ENCODE results near the gene CPLANE2.
"Not testable (repeated sequence)": the region's sequence is repeated elsewhere in the genome, so short reads cannot be mapped to it uniquely, and the experiment has no call there.

CPLANE2 gene

DNA sequence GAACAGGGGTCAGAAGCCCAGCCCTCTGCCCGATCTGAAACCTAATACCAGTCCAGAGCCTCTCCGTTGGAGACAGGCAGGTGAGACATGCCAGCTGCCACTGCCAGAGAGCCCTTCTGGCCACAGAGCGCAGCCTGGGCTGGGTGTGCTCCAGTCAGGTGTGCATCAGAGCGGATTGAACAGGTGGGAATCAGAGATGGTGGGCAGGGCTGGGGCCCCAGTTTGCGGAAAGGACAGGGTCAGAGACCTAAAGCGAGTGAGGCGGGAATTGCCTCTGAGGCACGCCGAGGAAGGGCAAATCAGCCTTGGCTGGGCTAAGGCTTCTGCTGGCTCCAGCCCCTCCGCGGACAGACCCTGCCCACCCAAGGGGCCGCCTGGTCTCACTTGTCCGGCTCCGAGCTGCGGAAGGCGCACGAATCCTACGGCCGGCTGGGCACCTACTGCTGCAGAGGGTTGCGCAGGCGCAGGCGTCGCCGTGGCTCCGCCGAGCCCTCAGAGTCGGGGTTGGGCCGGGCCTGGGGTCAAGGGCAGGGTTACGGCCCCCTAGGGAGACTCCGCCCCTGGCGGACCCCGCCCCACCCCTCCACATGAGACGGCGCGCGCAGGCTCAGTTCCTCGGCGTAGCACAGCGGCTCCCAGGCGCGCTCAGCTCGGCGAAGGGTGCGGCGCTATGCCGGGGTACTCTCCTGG lies 10.3 kb downstream of the CPLANE2 start:
- no peak for DNase-seq
- peaks cover 46% of the 10 kb centered on the region for H3K27me3 Mint-ChIP-seq
- H3K36me3 Mint-ChIP-seq (ENCODE audit: low read depth): no peaks in the 10 kb centered on the region
- H3K4me3 Mint-ChIP-seq: no peak overlapping the region
- no peak overlapping the region for H3K27ac Mint-ChIP-seq
- H3K4me1 Mint-ChIP-seq (ENCODE audit: low read depth): peaks cover 6% of the 10 kb centered on the region
- no peaks in the 10 kb centered on the region for H3K9me3 Mint-ChIP-seq

DNA sequence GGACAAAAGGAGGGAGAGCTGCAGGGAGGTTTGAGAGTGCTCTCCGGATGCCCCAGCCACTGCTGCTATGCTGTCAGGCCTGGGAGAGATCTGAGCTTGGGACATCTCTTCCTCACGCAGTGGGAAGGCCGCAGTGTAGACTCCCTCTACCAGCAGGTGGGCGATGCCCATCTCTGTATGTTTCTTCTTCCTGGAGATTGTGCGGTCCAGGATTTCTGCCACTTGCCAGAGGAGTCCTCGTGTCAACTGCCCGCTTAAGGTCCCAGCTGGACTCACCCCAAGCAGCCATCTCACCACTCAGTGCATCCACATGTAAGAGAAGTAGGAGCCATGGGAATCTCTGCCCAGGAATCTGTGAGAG lies 10.9 kb downstream of the CPLANE2 start:
- H3K4me1 Mint-ChIP-seq (ENCODE audit: low read depth): peaks cover 6% of the 10 kb centered on the region
- peaks cover 46% of the 10 kb centered on the region for H3K27me3 Mint-ChIP-seq
- no peaks in the 10 kb centered on the region for H3K36me3 Mint-ChIP-seq (ENCODE audit: low read depth)
- DNase-seq: no peak
- no peaks in the 10 kb centered on the region for H3K9me3 Mint-ChIP-seq
- H3K27ac Mint-ChIP-seq: no peak overlapping the region
- H3K4me3 Mint-ChIP-seq: no peak overlapping the region

DNA sequence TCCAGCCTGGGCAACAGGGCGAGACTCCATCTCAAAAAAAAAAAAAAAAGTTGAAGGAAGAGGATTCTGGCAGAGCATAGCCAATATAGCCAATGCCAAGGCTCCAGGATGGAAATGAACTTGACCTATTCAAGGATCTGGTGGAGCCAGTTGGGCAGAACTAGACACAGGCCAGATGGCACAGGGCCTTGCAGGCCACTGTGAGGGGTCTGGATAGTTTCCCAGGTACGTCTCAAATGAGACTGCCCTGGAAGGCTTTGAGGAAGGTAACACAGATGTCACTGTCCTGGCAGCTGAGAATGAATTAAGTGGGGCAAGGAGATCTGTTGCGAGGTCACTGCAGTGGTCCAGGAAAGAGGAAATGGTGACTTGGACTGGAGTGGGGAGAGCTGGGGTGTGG lies 12.5 kb downstream of the CPLANE2 start:
- Mint-ChIP-seq H3K36me3 (ENCODE audit: low read depth) (no peaks in the 10 kb centered on the region), H3K27ac (no peak overlapping the region)

DNA sequence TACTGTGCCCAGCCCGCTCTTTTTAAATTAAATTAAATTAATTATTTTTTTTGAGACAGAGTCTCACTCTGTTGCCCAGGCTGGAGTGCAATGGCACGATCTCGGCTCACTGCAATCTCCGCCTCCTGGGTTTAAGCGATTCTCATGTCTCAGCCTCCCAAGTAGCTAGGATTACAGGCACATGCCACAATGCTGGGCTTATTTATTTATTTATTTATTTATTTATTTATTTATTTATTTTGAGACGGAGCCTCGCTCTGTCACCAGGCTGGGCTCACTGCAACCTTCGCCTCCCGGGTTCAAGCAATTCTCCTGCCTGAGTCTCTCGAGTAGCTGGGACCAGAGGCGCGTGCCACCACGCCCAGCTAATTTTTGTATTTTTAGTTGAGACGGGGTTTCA lies 14.3 kb downstream of the CPLANE2 start:
- not testable (repeated sequence) for H3K4me1 Mint-ChIP-seq (ENCODE audit: low read depth); H3K9me3 Mint-ChIP-seq; H3K36me3 Mint-ChIP-seq (ENCODE audit: low read depth); DNase-seq; H3K27ac Mint-ChIP-seq; H3K4me3 Mint-ChIP-seq
- peaks cover 28% of the 10 kb centered on the region for H3K27me3 Mint-ChIP-seq

More for the DNA sequence above, 12.5 kb downstream of the CPLANE2 start:
- H3K9me3 Mint-ChIP-seq: no peaks in the 10 kb centered on the region
- no peak overlapping the region for H3K4me3 Mint-ChIP-seq
- H3K4me1 Mint-ChIP-seq (ENCODE audit: low read depth): peaks cover 8% of the 10 kb centered on the region
- no peak for DNase-seq
- H3K27me3 Mint-ChIP-seq: peaks cover 43% of the 10 kb centered on the region

DNA sequence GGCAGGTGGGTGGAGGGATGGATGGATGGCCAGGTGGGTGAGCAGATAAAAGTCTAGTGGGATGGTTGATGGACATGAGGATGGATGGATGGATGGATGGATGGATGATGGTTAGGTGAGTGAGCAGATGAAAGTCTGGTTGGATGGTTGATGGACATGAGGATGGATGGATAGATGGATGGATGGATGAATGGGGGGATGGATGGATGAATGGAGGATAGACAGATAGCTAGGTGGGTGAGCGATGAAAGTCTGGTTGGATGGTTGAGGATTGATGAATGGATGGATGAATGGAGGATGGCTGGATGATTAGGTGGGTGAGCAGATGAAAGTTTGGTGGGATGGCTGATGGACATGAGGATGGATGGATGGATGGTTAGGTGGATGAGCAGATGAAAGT lies 15.5 kb downstream of the CPLANE2 start:
- no peaks in the 10 kb centered on the region for H3K9me3 Mint-ChIP-seq
- no peaks in the 10 kb centered on the region for H3K36me3 Mint-ChIP-seq (ENCODE audit: low read depth)
- H3K4me3 Mint-ChIP-seq: no peak overlapping the region
- H3K27me3 Mint-ChIP-seq: peaks cover 18% of the 10 kb centered on the region
- H3K27ac Mint-ChIP-seq: no peak overlapping the region
- H3K4me1 Mint-ChIP-seq (ENCODE audit: low read depth): peaks cover 12% of the 10 kb centered on the region
- no peak for DNase-seq

DNA sequence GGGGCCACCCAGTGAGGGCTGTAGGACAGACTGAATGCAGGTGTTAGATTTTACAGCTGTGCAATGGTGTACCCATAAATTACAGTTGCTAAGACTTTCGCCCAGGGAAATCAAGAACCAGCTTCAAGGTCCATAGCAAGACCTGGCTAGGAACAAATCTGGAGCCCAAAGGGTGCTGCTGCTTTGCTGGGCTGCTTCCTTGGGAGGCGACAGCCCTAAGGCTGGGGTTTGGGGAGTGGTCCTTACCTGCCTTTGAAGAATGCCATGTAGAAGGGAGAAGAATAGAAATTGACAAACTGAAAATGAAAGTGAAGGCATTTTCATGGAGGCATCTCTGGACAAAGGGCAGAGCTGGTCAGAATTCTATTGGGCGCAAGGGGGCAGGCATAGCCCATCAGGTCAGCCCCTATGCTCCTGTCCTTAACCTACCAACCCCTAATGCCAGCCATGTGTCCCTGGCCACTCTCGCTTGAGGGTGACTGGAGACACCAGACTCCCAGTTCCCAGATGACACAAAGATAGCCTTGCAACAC lies 16.9 kb downstream of the CPLANE2 start:
- H3K27ac Mint-ChIP-seq: no peak overlapping the region

DNA sequence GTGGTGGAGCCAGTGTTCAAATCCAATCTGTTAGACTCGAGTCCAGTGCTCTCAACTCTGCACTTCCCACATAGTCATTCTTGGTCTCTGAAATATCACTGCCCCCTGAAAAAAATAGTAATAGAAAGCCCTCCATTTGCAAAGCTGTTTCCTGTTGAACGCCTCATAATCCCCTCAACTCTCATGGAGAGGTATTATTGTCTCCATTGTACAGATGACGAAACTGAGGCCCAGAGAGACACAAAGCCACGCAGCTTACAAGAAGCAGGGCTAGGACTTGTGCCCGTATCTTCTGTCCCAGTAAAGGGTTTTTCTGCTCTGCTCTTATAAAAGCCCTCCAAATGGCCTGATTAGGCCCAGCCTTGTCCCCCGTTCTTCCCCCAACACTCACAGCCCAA lies 18.3 kb downstream of the CPLANE2 start:
- no peak overlapping the region for H3K27ac Mint-ChIP-seq
- no peak overlapping the region for H3K4me3 Mint-ChIP-seq
- H3K27me3 Mint-ChIP-seq: peaks cover 2% of the 10 kb centered on the region
- H3K4me1 Mint-ChIP-seq (ENCODE audit: low read depth): peaks cover 19% of the 10 kb centered on the region
- H3K36me3 Mint-ChIP-seq (ENCODE audit: low read depth): no peaks in the 10 kb centered on the region
- DNase-seq: no peak
- no peaks in the 10 kb centered on the region for H3K9me3 Mint-ChIP-seq

More for the DNA sequence above, 16.9 kb downstream of the CPLANE2 start:
- Mint-ChIP-seq H3K36me3 (ENCODE audit: low read depth) (no peaks in the 10 kb centered on the region), H3K4me1 (ENCODE audit: low read depth) (peaks cover 19% of the 10 kb centered on the region), H3K9me3 (no peaks in the 10 kb centered on the region), H3K4me3 (no peak overlapping the region), H3K27me3 (peaks cover 6% of the 10 kb centered on the region)
- DNase-seq: no peak

DNA sequence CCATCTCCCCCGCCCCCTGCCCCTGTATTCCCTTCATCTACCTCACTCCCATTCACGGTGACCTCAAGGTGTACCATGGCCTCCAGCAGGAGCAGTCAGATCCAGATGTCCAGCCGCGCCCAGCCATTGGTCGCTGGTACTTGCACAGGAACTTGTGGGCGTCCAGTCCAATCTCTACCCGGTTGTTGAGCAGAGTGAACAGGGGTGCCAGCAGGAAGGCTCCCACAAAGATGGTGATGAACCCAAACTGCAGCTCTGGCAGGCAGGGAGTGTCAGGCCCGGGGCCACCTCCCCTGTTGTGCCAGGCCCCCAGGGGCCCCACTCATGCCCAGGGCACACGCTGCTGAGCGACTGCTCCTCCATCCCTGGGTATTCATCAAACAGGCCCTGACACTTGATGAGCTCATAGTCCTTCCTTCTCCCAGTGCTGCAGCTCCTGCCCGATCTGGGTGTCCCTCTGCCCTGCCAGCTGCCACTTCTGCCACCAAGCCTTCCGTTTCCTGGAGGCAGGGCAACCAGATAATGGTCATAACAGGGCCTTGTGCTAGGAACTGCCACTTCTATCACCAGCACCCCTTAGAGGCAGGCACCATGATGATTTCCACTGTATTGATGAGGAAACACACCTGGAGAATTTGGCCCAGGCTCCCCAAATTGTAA lies 18.8 kb downstream of the CPLANE2 start:
- Mint-ChIP-seq H3K27me3 (peaks cover 2% of the 10 kb centered on the region), H3K36me3 (ENCODE audit: low read depth) (no peaks in the 10 kb centered on the region), H3K27ac (no peak overlapping the region), H3K9me3 (no peaks in the 10 kb centered on the region), H3K4me3 (no peak overlapping the region), H3K4me1 (ENCODE audit: low read depth) (peaks cover 19% of the 10 kb centered on the region)
- DNase-seq: no peak

DNA sequence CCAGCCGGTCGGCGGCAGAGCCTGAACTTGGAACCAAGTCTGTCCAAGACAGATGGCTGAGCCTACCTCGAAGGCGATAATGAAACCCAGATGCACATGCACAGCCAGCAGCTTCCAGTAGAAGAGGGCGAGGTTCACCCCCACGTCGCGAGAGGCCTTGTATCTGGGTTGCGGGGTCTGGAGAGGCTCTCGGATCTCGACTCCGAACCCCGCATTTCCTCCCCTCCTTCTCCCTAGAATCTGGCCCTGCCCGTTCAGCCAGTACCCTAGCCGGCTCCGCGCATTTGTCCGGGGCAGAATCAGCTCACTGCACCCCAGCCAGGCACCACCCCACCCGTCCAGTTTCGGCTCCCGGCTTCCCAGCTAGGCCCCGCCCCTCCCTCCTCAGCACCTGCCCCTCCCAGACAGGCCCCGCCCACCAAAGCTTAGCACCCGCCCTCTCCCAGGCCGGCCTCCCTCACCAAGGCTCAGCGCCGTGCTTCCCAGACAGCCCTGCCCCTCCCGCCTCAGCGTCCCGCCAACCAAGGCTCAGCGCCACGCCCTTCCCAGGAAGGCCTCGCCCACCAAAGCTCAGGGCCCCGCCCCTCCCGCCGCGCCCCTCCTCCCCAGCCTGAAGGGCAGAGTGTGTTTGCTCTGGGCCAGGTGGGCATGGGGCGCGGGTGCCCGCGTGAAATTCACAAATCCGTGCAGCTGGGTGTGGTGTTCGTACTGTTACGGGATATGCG lies 19.8 kb downstream of the CPLANE2 start:
- peaks cover 19% of the 10 kb centered on the region for H3K4me1 Mint-ChIP-seq (ENCODE audit: low read depth)
- peak overlapping the region; percentile 78 for H3K4me3 Mint-ChIP-seq
- H3K27me3 Mint-ChIP-seq: peaks cover 2% of the 10 kb centered on the region
- H3K27ac Mint-ChIP-seq: peak overlapping the region; percentile 13
- no peaks in the 10 kb centered on the region for H3K9me3 Mint-ChIP-seq
- no peaks in the 10 kb centered on the region for H3K36me3 Mint-ChIP-seq (ENCODE audit: low read depth)
- DNase-seq: peak; percentile 96

DNA sequence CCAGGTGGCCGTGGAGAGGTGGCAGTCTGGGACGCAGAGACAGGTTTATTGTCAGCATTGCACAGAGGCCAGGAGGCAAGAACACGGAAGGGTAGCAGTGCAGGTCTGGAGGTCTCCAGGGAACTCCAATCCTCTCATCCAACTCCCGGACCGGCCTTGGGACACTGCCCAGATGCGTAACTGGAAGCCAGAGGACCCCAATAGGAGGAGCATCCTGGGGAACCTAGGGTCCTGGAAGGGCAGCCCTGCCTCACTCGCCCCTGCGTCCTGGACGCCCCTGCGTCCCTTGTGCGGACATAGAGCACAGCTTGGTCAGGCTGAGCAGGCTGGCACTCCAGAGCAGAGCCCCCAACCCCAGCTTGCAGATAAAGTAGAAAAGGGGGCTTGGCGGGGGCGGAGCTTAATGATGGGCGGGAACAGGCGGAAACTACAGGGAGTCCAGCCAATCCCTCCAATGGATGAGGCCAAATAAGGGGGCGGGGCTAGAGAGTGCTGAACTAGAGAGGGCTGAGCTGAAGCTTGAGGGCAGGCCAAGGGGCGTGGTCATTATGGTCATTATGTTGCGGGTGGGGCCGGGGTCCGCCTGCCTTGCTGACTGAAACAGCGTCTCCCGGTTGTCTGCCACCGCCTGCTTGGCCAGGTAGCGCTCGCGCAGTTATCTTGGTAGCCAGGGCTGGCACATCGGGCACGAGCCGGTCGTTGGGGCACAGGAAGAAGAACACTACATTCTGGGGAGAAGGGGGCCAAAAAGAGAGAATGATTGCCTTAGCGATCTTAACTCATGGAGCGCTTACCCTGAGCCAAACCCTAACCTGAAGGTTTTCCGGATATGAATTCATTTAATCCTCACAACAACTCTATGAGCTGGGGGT lies 20.9 kb downstream of the CPLANE2 start:
- H3K27ac Mint-ChIP-seq: no peak overlapping the region
- H3K27me3 Mint-ChIP-seq: peaks cover 2% of the 10 kb centered on the region
- peak; percentile 70 for DNase-seq
- peak overlapping the region; percentile 78 for H3K4me3 Mint-ChIP-seq
- H3K4me1 Mint-ChIP-seq (ENCODE audit: low read depth): peaks cover 19% of the 10 kb centered on the region
- no peaks in the 10 kb centered on the region for H3K9me3 Mint-ChIP-seq
- no peaks in the 10 kb centered on the region for H3K36me3 Mint-ChIP-seq (ENCODE audit: low read depth)

DNA sequence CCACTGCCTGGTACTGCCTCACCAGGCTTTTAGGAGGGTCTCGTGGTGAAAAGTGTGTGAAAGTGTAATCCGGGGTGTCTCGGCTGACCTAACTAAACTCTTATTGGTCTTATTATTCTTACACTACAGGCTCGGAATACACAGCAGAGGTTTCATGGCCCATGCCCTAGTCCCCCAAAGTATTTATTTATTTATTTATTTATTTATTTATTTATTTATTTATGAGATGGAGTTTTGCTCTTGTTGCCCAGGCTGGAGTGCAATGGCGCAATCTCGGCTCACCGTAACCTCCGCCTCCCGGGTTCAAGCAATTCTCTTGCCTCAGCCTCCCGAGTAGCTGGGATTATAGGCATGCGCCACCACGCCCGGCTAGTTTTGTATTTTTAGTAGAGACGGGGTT lies 21.7 kb downstream of the CPLANE2 start:
- not testable (repeated sequence) for H3K9me3 Mint-ChIP-seq; DNase-seq; H3K36me3 Mint-ChIP-seq (ENCODE audit: low read depth); H3K4me3 Mint-ChIP-seq; H3K27ac Mint-ChIP-seq; H3K27me3 Mint-ChIP-seq
- peaks cover 19% of the 10 kb centered on the region for H3K4me1 Mint-ChIP-seq (ENCODE audit: low read depth)

DNA sequence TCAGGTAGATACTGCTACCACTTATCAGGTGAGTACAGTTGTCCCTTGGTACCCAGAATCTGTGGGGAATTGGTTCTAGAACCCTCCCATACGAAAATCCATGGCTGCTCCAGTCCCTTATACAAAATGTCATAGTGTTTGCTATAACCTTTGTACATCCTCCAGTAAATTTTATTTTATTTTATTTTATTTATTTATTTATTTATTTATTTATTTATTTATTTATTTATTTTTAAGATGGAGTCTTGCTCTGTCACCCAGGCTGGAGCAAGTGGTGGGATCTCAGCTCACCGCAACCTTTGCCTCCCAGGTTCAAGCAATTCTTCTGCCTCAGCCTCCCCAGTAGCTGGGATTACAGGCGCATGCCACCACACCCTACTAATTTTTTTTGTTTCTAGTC lies 23.4 kb downstream of the CPLANE2 start:
- peaks cover 18% of the 10 kb centered on the region for H3K4me1 Mint-ChIP-seq (ENCODE audit: low read depth)
- not testable (repeated sequence) for DNase-seq; H3K9me3 Mint-ChIP-seq; H3K27ac Mint-ChIP-seq; H3K27me3 Mint-ChIP-seq; H3K36me3 Mint-ChIP-seq (ENCODE audit: low read depth); H3K4me3 Mint-ChIP-seq

DNA sequence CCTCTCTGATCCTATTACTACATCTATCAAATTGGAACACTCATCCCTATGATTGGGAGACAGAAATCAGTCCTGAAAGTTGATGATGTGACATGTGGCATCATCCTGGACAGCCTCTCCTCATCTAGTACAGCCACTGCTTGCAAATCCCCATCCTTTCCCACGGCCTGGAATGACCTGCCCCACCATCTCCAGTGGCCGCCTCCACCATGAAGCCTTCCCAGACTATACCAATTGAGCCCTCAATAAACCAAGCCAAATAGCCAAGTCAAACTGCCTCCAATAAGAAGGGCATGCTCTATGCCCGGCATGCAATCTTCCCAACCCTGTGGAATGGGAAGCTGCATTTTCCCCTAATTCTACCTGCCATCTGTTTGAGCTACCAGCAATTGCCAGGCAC lies 24.0 kb downstream of the CPLANE2 start:
- Mint-ChIP-seq H3K27me3 (peaks cover 2% of the 10 kb centered on the region), H3K36me3 (ENCODE audit: low read depth) (no peaks in the 10 kb centered on the region), H3K9me3 (no peaks in the 10 kb centered on the region), H3K27ac (no peak overlapping the region), H3K4me3 (no peak overlapping the region), H3K4me1 (ENCODE audit: low read depth) (peaks cover 18% of the 10 kb centered on the region)
- DNase-seq: no peak

DNA sequence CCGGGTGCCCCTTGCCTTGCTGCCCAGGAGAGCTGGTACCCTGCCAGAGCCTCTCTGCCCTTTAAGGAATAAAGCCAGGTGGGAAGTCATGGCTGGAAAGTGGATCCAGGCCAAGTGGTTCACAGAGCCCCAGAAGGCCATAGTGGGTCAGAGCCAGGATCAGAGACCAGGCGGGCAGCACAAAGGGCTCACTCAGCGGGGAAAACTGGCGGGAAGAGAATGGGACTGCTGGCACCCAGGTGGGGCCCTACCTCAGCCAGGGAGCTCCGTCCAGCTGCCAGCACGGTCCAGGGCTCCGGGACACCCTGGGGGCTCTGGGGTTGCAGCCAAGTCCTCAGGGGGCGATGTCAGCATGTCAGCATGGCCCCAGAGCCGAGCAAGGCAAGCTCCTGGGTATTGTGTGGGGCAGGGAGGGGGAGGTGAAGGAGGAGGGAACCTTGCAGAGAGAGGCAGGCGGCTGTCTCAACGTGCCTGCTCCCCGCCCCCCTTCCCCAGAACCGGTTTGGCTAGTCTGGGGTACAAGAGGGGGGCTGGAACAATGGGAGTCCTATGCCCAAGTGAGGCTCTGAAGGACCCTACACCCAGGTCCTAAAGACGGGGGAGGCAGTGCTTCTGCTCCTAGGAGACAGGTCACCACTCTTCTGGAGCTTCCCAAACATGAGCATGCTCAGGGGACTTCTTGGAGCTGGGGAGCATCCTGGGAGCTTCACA lies 24.6 kb downstream of the CPLANE2 start, which contains the start of gene ARHGEF19:
Gene ARHGEF19 (minus strand): TSS at position 402 of the 711 bp plus-strand sequence. CDS start 3,598 bp downstream, outside the sequence.
- H3K27me3 Mint-ChIP-seq: peaks cover 2% of the 10 kb centered on the region
- no peaks in the 10 kb centered on the region for H3K9me3 Mint-ChIP-seq
- no peak within 1 kb of the TSS for H3K4me3 Mint-ChIP-seq
- no peaks in the 10 kb centered on the region for H3K36me3 Mint-ChIP-seq (ENCODE audit: low read depth)
- no peak for DNase-seq
- no peak within 1 kb of the TSS for H3K27ac Mint-ChIP-seq
- H3K4me1 Mint-ChIP-seq (ENCODE audit: low read depth): peaks cover 16% of the 10 kb centered on the region

Data from activated T-cell treated with anti-CD3 and anti-CD28 coated beads, Interleukin-2, amount 50 U/mL, for 24 hours (primary cell).